ENCODE data around the gene MDGA2.
"Not testable (repeated sequence)": the region's sequence is repeated elsewhere in the genome, so short reads cannot be mapped to it uniquely, and the experiment has no call there.

Gene MDGA2

GRCh38 chr14:47246367-47246766, 429.0 kb downstream of the MDGA2 start:
- H3K4me3 ChIP-seq (ENCODE audit: low read depth, low read length), result no peak overlapping the region

- H3K4me3 ChIP-seq (ENCODE audit: low read depth, low read length), result not testable (repeated sequence)
These were observed 432.8 kb downstream of the MDGA2 start for GRCh38 chr14:47242579-47242978.

DNA sequence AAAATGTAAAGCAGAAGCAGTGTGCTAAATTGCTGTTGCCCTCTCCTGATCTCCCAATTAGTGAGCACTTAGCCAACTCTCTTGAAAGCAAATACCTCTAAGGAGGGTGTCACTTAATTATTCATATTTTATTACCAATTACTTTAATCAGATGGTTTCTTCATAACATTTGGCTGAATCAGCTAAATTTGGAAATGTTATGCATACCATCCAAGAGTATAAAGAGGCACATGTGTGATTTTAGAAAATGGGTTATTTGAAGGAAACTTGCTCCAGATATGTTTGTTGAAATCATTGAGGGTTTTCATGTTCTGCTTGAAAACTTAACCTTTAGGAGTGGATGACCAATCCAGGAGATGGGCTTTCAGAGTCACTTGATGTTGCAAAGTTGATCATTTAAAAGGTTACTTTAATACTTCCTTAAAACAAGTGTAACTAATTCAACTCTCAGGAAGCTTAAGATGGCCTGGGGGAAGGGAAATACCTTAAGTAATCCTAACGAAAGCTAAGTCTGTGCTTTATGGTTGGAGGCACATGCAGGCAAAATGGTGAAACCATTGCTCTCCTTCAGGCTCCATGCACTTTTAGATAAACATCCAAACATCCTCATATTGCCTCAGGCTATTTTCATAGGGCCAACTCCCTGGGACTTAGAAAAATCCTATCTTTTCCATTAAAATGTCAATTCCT, 434.5 kb downstream of the MDGA2 start:
- no peak overlapping the region for H3K4me3 ChIP-seq (ENCODE audit: low read depth, low read length)

DNA sequence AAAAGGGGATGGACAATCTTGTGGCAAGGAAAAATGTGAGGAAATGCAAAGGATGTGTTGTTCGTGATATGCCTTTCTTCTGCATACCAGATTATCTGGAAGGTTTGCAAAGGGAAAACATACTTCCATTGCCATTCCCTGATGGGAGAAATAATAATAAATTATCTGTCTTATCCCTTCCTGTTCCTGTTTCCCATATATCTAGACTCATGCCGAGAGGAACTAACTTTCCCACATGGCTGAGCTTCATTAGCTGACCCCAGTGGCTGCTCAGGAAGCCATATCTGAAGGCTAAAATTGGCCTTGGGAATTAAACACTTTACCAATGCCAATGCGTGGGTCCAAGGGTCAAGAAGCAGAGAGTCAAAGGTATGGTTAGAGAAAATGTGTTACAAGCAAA, 439.8 kb downstream of the MDGA2 start:
- no peak overlapping the region for H3K4me3 ChIP-seq (ENCODE audit: low read depth, low read length)

GRCh38 chr14:47226877-47227520, 448.4 kb downstream of the MDGA2 start:
- H3K4me3 ChIP-seq (ENCODE audit: low read depth, low read length), result no peak overlapping the region

GRCh38 chr14:47223656-47224055, 451.7 kb downstream of the MDGA2 start:
- H3K4me3 ChIP-seq (ENCODE audit: low read depth, low read length), result no peak overlapping the region

DNA sequence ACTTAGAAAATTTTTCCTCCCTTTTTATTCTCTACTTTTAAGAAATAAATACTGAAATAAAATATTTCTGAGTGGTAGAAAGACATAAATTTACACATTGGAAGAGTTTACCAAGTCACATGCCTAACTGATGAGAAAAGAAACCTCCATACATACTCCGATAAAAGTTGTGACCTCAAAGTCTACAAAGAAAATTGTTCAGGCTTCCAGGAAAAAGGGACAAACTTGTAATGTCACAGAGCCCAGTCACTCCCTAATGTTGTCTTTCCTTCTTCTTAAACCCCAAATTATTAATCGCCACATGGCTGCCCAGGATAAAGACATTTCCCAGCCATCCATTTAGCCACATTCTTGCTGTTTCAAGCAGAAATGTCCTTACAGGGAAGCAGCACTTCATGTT, 455.3 kb downstream of the MDGA2 start:
- no peak overlapping the region for H3K4me3 ChIP-seq (ENCODE audit: low read depth, low read length)

DNA sequence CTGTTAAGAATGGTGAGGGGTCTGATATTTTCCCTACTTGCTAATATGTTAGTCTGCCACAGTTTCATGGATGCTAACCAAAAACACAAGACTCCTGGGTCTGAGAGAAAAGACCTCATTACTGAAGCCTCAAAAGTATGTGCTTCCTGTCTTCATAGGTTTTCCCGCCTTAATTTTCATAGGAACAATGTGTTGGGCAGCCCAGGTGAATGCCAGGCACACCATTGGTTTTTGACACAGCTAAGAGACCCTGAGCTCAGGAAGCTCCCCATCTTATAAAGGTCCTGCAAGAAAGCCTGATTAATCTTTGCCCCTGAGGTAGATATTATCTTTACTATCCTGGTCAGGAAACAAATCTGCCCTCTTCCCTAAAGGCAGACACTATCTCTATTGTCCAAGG, 464.1 kb downstream of the MDGA2 start:
- no peak overlapping the region for H3K4me3 ChIP-seq (ENCODE audit: low read depth, low read length)

GRCh38 chr14:47210099-47210498, 465.3 kb downstream of the MDGA2 start:
- no peak overlapping the region for H3K4me3 ChIP-seq (ENCODE audit: low read depth, low read length)

DNA sequence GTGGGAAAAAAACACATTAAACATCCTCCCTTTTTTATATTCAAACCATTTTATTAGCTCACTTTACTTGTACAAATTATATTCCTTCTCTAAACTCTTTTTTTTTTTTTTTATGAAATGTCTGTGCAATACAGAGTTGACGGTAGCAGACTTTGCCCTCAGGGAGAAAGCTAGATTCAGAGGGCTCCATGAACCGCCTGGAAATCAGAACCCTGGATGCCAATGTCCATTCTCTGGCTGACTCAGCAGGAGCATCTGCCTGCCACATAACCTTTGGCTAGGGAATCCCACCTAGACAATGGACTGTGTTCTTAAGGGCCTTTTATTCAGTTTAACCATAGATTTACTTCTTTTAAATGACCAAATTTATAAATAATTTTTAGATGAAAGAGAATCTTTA, 467.0 kb downstream of the MDGA2 start:
- H3K4me3 ChIP-seq (ENCODE audit: low read depth, low read length), result no peak overlapping the region

GRCh38 chr14:47207617-47208016, 467.8 kb downstream of the MDGA2 start:
- H3K4me3 ChIP-seq (ENCODE audit: low read depth, low read length), result no peak overlapping the region

DNA sequence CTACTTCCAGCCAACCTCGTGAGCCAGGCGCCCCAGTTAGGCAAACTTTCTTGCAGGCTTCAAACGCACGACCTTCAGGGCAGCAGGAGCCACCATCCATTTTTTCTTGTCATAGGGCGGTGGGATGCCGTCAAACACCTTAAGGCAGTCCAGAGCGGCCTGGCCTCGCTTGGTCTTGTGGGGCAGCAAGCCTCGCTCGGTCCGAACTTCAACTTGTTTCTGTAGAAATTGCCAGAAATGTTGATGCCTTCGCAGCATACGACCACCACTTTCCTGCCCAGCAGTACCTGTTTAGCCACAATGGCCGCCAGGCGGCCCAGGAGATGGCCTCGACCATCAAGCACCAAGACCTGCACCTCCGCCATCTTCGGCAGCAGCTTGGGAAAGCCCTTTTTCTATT, 474.7 kb downstream of the MDGA2 start:
- no peak overlapping the region for H3K4me3 ChIP-seq (ENCODE audit: low read depth, low read length)

- H3K4me3 ChIP-seq (ENCODE audit: low read depth, low read length), result no peak overlapping the region
These were observed 479.8 kb downstream of the MDGA2 start for GRCh38 chr14:47195582-47195981.

DNA sequence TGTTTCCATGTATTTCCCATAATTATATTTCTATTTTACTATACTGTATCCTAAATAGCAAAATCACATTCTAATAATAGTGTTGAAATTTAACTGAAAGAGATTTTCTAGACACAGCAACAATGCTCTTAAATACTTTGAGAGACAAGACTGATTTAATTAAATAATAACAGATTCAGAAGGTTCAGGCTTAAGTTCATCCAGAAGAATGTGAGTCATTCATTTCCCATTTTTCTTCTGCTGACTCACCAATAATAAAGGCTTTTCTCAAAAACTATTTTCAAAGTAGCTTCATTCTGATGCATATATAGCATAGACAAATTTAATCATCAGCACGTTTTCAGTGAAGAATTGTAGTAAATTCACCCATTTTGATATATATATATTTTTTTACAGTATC, 481.4 kb downstream of the MDGA2 start:
- no peak overlapping the region for H3K4me3 ChIP-seq (ENCODE audit: low read depth, low read length)

DNA sequence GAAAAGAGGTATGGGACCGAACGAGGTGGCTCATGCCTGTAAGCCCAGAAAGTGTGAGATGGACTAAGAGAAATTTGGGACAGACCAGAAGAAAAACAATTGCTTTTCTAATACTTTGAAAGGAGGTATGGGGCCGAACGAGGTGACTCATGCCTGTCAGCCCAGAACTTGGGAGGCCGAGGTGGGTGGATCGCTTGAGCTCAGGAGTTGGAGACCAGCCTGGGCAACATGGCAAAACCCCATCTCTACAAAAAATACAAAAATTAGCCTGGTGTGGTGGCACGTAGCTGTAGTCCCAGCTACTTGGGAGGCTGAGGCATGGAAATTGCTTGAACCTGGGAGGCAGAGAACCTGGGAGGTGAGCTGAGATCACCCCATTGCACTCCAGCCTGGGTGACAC, 483.2 kb downstream of the MDGA2 start:
- not testable (repeated sequence) for H3K4me3 ChIP-seq (ENCODE audit: low read depth, low read length)

DNA sequence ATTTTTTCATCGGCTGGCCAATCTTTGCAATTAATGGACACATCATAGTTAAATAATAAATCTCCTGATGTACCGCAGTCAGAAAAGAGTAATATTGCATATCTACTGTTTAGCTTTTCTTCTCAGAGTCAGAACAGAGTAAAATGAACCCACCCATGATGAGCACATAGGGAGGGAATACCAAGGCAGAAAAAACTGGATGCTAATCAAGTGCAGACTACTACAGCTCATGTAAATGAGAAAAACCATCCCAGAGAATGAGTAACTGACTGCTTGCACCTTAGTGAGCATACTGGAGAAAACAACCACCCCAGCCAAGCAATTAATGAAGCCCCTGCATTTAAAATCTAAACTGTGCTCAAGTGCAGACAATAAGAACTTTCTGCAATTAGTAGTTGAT, 483.7 kb downstream of the MDGA2 start:
- H3K4me3 ChIP-seq (ENCODE audit: low read depth, low read length), result no peak overlapping the region

- no peak overlapping the region for H3K4me3 ChIP-seq (ENCODE audit: low read depth, low read length)
These were observed 485.4 kb downstream of the MDGA2 start for GRCh38 chr14:47189911-47190484.

GRCh38 chr14:47186486-47186885, 488.9 kb downstream of the MDGA2 start:
- no peak overlapping the region for H3K4me3 ChIP-seq (ENCODE audit: low read depth, low read length)

- H3K4me3 ChIP-seq (ENCODE audit: low read depth, low read length), result no peak overlapping the region
These were observed 495.5 kb downstream of the MDGA2 start for GRCh38 chr14:47179906-47180305.

DNA sequence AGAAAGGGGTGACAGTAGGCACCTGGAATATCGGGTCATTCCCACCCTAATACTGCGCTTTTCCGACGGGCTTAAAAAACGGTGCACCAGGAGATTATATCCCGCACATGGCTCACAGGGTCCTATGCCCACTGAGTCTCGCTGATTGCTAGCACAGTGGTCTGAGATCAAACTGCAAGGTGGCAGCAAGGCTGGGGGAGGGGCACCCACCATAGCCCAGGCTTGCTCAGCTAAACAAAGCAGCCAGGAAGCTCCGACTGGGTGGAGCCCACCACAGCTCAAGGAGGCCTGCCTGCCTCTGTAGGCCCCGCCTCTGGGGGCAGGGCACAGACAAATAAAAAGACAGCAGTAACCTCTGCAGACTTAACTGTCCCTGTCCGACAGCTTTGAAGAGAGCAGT, 503.5 kb downstream of the MDGA2 start:
- H3K4me3 ChIP-seq (ENCODE audit: low read depth, low read length), result not testable (repeated sequence)

- H3K4me3 ChIP-seq (ENCODE audit: low read depth, low read length), result no peak overlapping the region
These were observed 508.0 kb downstream of the MDGA2 start for GRCh38 chr14:47167402-47167801.

DNA sequence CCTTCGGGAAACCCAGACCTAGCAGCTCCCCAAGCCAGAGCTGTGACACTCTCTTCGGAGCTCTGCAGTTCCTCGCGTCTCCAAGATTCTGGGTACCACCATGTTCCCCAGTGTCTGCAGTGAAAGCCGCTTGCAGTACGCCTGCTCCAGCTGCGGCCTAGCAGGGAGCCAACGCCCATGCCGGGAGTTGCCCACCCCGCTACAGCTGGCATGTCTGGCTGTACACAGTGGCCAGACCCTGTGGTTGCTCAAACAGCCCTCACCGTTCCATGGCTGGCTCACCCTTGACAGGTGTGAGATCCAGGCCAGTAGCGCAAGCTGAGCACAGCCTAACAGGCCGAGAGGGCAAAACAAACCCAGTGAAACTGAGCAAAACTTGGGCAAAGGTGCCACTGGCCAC, 520.0 kb downstream of the MDGA2 start:
- H3K4me3 ChIP-seq (ENCODE audit: low read depth, low read length), result no peak overlapping the region
